Renal pelvis (tissue), 4 donors: ENCODE data around the gene LAMTOR2. TPM values are rescaled to one million over a fixed set of nuclear protein-coding genes. Genes with fewer than 3 reads are reported as not detected.
"Not testable (repeated sequence)": the region's sequence is repeated elsewhere in the genome, so short reads cannot be mapped to it uniquely, and the experiment has no call there.

Source experiments
- DNase-seq: peaks from one replicate; pipeline ENCODE4 v3.0.0-alpha.2; 2013
- polyA plus RNA-seq, 3 donors: library from polyadenylated mRNA; unstranded; fragments of 120-200 nt; gene quantifications; one replicate each; pipeline ENCODE4 v1.2.1, GENCODE V29; 2013; ENCODE audit not compliant: insufficient read length in 3 of 3

The LAMTOR2 gene
- polyA plus RNA-seq, 3 donors = 55.9 to 67.2 (median 63.9) TPM

- no peak for DNase-seq
These were observed 11.8 kb upstream of the LAMTOR2 start for GRCh38 chr1:156042828-156043227.

GRCh38 chr1:156045076-156045475 is 9.5 kb upstream of the LAMTOR2 start:
- DNase-seq = no peak

GRCh38 chr1:156048663-156049258 is 5.8 kb upstream of the LAMTOR2 start:
- no peak for DNase-seq

- no peak for DNase-seq
These were observed 4.2 kb upstream of the LAMTOR2 start for GRCh38 chr1:156050376-156050775.

- DNase-seq = no peak
These were observed 3.4 kb upstream of the LAMTOR2 start for GRCh38 chr1:156051011-156051725.

GRCh38 chr1:156052862-156053767 is 1.5 kb upstream of the LAMTOR2 start:
- DNase-seq = peak; percentile 76

GRCh38 chr1:156053768-156054499 is 648 bp upstream of the LAMTOR2 start, which contains the start of gene UBQLN4:
TSS of gene UBQLN4 (minus strand) at chr1:156053798. CDS start at chr1:156053701, 97 bp downstream.
- DNase-seq = peak; percentile 88

GRCh38 chr1:156055281-156056048 is 883 bp downstream of the LAMTOR2 start:
- DNase-seq = no peak

- no peak for DNase-seq
These were observed 1.8 kb downstream of the LAMTOR2 start for GRCh38 chr1:156056326-156056849.

- peak; percentile 42 for DNase-seq
These were observed 6.5 kb downstream of the LAMTOR2 start, which contains the start of gene RAB25 for GRCh38 chr1:156060937-156061636. TSS of gene RAB25 (plus strand) at chr1:156061160. CDS start at chr1:156061401, 241 bp downstream.

GRCh38 chr1:156062189-156062588 is 7.6 kb downstream of the LAMTOR2 start:
- no peak for DNase-seq

- DNase-seq = no peak
These were observed 9.4 kb downstream of the LAMTOR2 start for GRCh38 chr1:156063997-156064285.

- DNase-seq = no peak
These were observed 10.0 kb downstream of the LAMTOR2 start for GRCh38 chr1:156064615-156065014.

GRCh38 chr1:156065212-156065611 is 10.6 kb downstream of the LAMTOR2 start:
- DNase-seq = no peak

- no peak for DNase-seq
These were observed 11.3 kb downstream of the LAMTOR2 start for GRCh38 chr1:156065871-156066270.

- DNase-seq = no peak
These were observed 12.7 kb downstream of the LAMTOR2 start for GRCh38 chr1:156067262-156067661.

GRCh38 chr1:156069490-156070455 is 15.2 kb downstream of the LAMTOR2 start:
- no peak for DNase-seq

GRCh38 chr1:156070548-156070947 is 16.0 kb downstream of the LAMTOR2 start:
- DNase-seq = no peak

GRCh38 chr1:156071332-156071816 is 16.8 kb downstream of the LAMTOR2 start:
- not testable (repeated sequence) for DNase-seq
